Esophagus muscularis mucosa (tissue), 3 donors: ENCODE results near the gene C5orf34.

Source experiments
- EP300 ChIP-seq: sonication (generic); formaldehyde crosslinking; IDR thresholded peaks from one replicate; pipeline ENCODE4 v1.6.1; 2017; ENCODE audit warnings: antibody characterized with exemption
- TF ChIP-seq, protein P1 (sequence below), 3 experiments: fragments of 200-600 bp in 2 of 3; fragments of 450-650 bp in 1 of 3; sonication (generic) in 2 of 3; IDR thresholded peaks; one replicate each; pipeline ENCODE4 v1.5.1; 2017 to 2019; ENCODE audit warnings: antibody characterized with exemption in 3 of 3, mild to moderate bottlenecking in 2 of 3, moderate library complexity in 1 of 3

- TF ChIP-seq, protein P1, sequence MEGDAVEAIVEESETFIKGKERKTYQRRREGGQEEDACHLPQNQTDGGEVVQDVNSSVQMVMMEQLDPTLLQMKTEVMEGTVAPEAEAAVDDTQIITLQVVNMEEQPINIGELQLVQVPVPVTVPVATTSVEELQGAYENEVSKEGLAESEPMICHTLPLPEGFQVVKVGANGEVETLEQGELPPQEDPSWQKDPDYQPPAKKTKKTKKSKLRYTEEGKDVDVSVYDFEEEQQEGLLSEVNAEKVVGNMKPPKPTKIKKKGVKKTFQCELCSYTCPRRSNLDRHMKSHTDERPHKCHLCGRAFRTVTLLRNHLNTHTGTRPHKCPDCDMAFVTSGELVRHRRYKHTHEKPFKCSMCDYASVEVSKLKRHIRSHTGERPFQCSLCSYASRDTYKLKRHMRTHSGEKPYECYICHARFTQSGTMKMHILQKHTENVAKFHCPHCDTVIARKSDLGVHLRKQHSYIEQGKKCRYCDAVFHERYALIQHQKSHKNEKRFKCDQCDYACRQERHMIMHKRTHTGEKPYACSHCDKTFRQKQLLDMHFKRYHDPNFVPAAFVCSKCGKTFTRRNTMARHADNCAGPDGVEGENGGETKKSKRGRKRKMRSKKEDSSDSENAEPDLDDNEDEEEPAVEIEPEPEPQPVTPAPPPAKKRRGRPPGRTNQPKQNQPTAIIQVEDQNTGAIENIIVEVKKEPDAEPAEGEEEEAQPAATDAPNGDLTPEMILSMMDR (IDR thresholded peaks at IDR 0.05): no peak
- no peak for TF ChIP-seq EP300
Observed at GRCh38 chr5:43533646-43534045, 18.7 kb upstream of the C5orf34 start.
